NCI-H69 (cell line): ENCODE measurements around the gene MOCOS.

Source experiments
- DNase-seq: peaks from one replicate; lab custom pipeline; 2025; lab: John Stamatoyannopoulos, UW

The MOCOS gene

GRCh38 chr18:36179562-36180355 is 7.5 kb upstream of the MOCOS start:
- DNase-seq = no peak

GRCh38 chr18:36181441-36181840 is 5.9 kb upstream of the MOCOS start:
- DNase-seq = no peak

- DNase-seq = no peak
Observed at GRCh38 chr18:36181898-36182506, 5.3 kb upstream of the MOCOS start.

GRCh38 chr18:36183033-36183432 is 4.3 kb upstream of the MOCOS start:
- no peak for DNase-seq

- no peak for DNase-seq
Observed at GRCh38 chr18:36183987-36184386, 3.3 kb upstream of the MOCOS start.

GRCh38 chr18:36185157-36185556 is 2.1 kb upstream of the MOCOS start:
- DNase-seq = peak; percentile 30

GRCh38 chr18:36185901-36186460 is 1.3 kb upstream of the MOCOS start:
- no peak for DNase-seq

- DNase-seq = peak; percentile 51
Observed at GRCh38 chr18:36186461-36187192, 670 bp upstream of the MOCOS start.

GRCh38 chr18:36187826-36188721 is 777 bp downstream of the MOCOS start:
- DNase-seq = no peak

GRCh38 chr18:36188916-36189315 is 1.6 kb downstream of the MOCOS start:
- no peak for DNase-seq

GRCh38 chr18:36189486-36189885 is 2.2 kb downstream of the MOCOS start:
- DNase-seq = no peak

GRCh38 chr18:36191286-36191685 is 4.0 kb downstream of the MOCOS start:
- no peak for DNase-seq

- DNase-seq = no peak
Observed at GRCh38 chr18:36191711-36192110, 4.4 kb downstream of the MOCOS start.

- DNase-seq = no peak
Observed at GRCh38 chr18:36194600-36195315, 7.5 kb downstream of the MOCOS start.

- no peak for DNase-seq
Observed at GRCh38 chr18:36195427-36196122, 8.3 kb downstream of the MOCOS start.

- DNase-seq = peak; percentile 56
Observed at GRCh38 chr18:36196238-36196995, 9.1 kb downstream of the MOCOS start.

- no peak for DNase-seq
Observed at GRCh38 chr18:36197511-36198166, 10.3 kb downstream of the MOCOS start.

GRCh38 chr18:36199691-36200295 is 12.5 kb downstream of the MOCOS start:
- no peak for DNase-seq

- no peak for DNase-seq
Observed at GRCh38 chr18:36200354-36200771, 13.1 kb downstream of the MOCOS start.
